Measurements from ENCODE around the gene NEK1.

Gene NEK1

DNA sequence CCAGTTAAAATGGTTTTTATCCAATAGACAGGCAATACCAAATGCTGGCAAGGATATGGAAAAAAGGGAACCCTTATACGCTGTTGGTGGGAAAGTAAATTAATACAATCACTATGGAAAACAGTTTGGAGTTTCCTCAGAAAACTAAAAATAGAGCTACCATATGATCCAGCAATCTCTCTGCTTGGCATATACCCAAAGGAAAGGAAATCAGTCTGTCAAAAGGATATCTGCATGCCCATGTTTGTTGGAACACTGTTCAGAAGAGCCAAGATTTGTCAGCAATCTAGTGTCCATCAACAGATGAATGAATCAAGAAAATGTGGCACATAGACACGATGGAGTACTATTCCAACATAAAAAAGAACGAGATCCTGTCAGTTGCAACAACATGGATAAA lies 250.6 kb downstream of the NEK1 start:
- DNase-seq, result no peak

DNA sequence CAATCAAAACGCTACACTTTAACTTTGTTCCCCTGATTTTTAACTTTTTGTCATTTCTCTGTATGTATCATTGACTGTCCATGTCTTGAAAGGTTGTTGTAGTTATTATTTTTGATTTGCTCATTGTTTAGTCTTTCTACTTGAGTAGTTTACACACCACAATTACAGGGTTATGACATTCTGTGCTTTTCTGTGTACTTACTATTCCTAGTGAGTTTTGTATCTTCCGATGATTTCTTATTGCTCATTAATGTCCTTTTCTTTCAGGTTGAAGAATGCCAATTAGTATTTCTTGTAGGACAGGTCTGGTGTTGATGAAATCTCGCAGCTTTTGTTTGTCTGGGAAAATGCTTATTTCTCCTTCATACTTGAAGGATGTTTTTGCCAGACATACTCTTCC lies 252.4 kb downstream of the NEK1 start:
- no peak for DNase-seq

DNA sequence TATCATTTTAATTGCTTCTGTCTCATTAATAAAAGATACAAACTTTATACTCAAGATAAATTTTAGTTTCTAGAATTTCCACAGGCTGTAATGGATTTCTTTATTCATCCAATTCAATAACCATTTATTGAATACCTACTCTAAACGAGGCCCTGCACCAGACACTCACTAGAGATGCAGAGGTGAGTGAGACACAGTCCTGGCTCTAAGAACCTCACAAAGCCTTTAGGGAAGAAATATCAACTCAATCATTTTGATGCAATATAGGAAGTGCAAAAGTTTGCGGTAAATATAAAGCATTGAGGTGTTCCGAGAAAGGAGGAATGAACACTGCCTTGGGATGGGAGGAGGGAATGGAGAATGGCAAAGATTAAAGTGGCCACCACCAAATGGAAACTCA lies 260.0 kb downstream of the NEK1 start:
- DNase-seq, result no peak

DNA sequence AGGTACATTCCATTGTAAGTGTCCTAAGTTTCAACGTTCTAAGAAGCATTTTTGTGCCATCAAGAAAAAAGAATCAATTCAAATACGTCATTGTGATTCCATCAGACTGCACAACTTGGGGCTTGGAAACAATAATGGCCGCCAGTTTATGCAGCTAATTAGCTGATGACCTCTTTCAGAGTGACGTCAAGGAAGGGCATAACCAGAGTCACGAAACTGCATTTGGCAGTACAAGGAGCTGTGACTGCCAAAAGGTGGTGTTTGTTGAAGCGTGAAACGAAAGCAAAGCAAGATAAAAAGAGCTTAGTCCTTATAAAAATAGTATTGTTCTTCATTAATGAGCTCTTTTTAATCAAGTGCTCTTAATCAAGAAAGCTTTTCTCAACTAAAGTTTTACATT lies 260.5 kb downstream of the NEK1 start:
- DNase-seq, result peak in 1 of 2 donors; percentile 59

DNA sequence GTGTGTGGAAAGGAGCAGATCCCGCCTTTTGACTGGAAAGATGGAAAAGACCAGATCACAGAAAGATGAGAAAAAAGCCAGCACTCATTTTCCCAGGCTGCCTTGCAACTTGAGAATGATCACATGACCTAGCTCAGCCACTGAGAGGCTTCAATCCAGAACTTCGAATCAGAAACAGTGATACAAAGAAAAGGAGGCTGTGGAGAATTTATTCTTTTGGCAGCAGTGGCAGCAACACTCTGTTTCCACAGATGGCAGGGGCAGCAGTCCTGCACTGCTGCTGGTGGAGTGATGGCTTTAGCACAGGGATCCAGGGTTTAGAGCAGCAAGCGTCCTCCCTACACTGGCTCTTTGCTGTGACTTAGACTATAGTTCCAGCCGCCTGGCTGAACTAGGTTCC lies 263.8 kb downstream of the NEK1 start:
- DNase-seq, result peak; percentile 5 to 19

DNA sequence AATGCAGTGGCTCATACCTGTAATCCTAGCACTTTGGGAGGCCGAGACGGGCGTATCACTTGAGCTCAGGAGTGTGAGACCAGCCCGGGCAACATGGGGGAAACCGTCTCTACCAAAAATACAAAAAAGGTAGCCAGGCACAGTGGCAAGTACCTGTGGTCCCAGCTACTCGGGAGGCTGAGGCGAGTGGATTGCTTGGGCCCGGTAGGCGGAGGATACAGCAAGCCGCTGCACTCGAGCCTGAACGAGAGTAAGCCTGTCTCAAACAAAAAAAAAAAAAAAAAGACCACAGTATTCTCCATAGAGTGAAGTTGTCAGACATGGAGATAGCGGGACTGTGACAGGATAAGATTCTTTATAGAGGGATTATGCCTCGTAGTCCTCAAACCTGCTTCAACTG lies 265.5 kb downstream of the NEK1 start:
- no peak for DNase-seq

DNA sequence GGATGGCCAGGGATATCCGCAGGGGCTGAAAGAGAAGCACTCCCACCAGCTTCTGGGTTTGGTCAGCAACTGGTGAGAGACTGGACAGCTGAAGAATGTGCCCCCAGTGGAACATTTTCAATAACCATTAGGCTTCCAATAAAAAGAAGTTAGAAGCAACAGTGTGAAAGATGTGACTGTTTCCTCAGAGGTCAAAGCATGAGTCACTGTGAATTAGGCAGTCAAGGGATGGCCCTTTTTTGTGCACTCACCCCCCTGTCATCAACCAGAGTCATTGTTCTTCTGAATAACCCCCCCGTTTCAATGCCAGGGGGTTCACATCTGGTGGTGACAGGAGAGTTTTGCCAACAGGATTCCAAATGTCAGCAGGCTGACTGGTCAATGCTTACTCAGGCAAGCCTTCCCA lies 267.1 kb downstream of the NEK1 start:
- DNase-seq, result peak; percentile 26 to 67

All from hippocampal formation (tissue), 2 donors.